HG03159 (cell line): ENCODE data around the gene EXOC3.
"Not testable (repeated sequence)": the region's sequence is repeated elsewhere in the genome, so short reads cannot be mapped to it uniquely, and the experiment has no call there.

ENCODE experiments used
- ATAC-seq: cut with Tn5 transposase; IDR thresholded peaks from one replicate; pipeline ENCODE4 v1.9.1; 2021; ENCODE audit warnings: mild to moderate bottlenecking, moderate library complexity; ENCODE audit not compliant: unreplicated experiment

EXOC3 gene

DNA sequence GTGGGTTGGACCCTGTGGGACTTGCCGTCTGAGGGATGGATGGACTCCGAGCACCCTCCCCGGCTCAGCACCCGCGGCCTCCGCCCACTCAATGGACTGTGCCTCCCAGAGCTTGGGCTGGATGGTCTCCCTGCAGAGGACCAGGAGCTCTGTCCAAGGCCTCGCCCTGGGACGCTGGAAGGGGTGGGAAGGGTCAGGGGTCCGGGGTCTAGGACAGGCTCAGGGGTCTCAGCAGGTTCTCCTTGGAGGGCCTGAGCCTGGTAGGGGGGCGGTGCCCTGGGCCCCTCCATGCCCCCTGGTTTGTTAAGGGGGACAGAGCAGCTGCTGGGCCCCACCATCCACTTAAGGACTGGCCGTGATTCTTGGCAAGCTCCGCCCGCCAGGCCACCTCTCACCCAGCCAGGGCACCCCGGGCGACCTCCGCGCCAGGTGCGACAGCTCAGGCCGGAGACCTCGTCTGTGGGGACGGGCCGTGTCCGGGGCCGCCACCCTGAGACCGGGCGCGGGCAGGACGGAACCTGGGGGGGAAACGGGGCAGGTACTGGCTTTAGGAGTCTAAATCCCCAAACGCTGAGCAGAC, 29.2 kb downstream of the EXOC3 start:
- ATAC-seq = peak; percentile 14

DNA sequence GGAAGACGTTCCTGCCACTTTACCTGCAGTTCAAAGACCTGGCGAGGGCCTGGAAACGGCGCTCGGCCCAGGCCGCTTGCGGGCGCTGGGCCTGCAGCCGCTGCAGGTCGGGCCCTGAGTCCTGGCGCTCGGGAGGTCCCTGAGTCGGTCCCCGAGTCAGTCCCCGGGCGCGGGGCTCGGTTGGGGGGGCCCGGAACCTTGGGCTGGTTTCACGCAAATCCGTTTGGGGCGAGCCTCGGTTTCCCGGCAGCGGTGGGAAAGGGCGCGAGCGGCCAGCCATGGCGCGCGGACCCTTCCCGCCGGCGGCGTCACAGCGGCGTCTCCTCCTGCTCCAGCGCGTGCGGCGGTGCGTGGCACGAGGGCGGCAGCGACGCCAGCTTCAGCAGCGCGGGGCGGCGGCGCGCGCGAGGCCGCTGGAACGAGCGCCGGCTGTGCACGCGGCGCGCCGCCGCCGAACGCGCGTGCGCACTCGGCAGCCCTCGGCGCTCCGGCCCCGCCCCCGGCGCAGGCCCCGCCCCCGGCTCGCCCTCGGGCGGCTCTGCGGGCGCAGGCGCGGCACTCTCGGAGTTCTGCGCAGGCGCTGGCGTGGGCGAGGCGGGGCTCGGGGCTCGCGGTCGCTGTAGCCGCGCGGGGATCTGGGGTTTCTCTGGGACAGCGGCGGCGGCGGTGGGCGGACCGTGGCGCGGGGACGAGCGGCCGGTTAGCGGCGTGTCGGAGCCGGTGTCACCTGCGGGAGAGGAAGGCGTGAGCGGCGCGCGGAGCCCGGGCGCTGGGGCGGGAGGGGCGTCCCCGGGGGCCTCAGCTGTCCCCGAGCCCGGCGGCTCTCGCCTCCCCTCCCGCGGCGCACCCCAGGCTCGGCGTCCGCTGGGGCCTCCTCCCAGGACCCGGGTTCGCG, 29.9 kb downstream of the EXOC3 start:
- peak; percentile 67 for ATAC-seq

- peak; percentile 32 for ATAC-seq
These were observed 30.7 kb downstream of the EXOC3 start for GRCh38 chr5:473551-474192.

GRCh38 chr5:474232-474839, 31.4 kb downstream of the EXOC3 start:
- ATAC-seq = not testable (repeated sequence)

DNA sequence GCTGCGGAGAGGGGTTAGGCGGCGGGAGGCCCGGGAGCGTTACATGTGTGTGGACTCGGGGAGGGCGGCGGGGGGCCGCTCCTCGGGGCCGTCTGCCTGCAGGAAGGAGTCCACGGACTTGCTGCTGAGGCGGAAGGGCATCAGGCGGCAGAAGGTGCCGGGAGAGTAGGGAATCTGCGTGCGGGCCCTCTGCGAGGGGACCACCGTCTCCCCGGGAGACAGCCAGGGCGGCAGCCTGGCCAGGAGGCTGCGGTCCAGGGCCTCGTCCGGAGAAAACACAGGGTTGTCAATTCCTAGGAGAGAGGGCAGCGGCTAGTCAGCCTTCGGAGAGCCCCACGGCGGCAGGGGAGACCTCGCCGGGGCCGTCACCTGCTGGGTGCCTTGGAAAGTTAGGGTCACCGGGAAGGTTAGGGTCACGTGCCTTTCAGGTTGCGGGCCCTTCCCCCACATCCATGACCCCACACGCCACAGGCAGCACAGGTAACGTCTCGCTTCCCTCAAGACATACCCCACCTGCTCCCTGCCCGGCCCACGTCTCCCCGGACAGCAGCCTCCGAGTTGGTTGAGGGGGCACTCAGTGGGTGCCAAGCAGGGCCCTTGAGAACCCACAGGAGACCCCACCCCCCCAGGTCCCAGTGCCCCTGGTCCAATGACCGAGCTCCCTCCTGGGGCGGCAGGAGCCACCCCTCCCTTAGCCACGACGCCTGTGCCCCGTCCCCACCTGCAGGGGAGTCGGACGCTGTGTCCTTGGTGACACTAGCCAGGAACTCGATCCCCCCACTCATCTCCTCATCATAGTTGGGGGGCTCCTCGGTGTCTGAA, 32.1 kb downstream of the EXOC3 start:
- no peak for ATAC-seq

DNA sequence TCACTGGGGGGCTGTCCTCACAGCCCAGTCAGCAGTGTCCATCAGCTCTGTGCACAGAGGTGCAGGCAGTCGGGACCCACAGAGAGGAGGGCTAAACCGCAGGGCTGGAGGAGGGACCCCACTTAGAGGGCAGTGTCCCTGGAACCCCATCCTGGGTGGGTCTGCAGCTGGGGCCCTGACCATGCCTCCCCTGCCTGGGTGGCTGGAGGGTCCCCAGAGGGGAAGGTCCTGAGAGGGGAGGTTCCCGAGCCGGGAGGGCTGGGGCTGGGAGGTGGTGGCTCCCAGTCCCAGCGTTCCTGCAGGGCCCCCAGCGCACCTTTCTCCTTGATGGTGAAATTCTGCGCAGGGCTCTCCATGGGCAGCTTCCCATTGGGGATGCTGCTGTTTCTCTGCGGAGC, 32.7 kb downstream of the EXOC3 start:
- ATAC-seq = no peak

GRCh38 chr5:476102-476813, 33.3 kb downstream of the EXOC3 start:
- no peak for ATAC-seq

DNA sequence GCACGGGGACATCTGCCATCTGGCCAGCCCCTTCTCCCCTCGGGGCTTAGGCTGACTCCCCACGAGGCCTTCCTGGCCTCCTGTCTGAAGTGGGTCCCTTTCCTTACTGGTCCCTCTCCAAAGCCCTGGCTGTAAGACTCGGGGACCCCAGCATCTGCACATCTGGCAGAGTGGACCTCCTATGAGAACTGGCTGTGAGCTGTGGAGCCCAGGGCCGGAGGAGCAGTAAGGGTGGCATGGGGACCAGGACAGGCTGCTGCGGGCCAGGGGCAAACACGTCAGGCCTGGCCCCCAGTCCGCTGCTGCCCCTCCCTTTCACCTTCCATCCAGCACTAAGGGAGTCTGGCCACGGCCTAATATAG, 33.8 kb downstream of the EXOC3 start:
- ATAC-seq = no peak

DNA sequence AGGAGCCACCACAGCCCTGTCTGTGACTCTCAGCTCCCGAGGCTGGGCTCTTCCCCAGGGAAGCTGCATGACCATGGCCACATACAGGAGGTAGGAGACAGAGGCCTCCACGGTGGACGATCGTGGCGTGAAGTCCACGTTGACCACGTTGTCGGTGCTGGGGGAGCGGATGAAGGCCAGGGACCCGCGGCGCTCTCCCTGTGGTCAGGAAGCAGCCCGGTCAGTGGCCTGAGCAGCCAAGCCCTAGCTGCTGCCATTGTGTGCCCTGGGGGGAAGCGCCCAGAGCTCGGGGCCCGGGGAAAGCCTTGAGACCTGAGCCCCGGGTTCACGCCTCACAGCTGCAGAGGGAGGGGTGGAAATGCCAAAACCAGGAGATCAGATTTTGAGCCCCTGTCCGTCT, 34.3 kb downstream of the EXOC3 start:
- ATAC-seq = no peak

DNA sequence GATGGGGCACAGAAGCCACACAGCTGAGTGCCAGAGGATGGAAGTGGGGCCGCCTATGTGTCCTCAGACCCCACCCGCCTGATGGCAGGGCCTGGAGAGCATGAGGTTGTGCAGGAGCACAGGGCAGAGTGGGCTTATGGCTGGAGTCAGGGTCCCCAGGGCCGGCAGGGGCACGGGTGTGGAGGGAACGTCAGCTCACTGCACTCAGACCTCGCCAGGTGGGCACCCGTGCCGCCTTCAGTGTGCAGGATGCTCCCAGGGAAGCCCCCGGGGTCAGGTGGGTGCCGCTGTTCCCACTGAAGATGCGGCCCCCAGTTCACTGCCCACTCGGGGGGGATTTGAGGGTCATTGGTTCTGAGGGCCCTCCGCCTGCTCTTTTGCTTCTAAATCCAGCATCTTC, 34.9 kb downstream of the EXOC3 start:
- no peak for ATAC-seq

DNA sequence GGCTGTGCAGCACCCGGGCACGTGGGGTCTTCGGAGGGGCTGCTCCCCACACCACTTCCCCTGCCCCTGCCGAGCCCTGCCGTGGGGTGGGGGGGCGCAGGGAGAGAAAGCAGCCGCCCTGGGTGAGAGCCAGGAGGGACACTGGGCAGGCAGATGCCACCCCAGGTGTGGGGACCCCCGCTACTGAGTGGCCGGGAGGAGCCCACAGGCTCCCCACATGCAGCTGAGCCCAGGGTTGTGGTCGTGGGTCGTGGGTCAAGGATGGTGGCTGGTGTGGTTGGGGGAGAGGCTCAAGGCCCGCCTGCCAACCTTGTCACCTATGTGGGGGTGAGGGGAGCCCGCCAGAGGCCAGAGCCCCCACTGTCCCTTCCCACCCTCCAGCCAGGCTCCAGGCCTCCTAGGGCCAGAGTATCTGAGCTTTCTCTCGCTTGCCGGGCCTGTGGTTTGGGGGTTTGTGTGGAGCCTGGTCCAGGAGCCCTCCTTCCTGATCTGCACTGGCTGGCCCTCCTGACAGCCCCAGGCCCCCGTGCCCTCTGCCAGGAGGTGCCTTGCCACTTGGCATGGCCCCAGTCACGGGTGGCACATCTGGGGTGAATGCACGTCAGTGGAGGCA, 35.5 kb downstream of the EXOC3 start:
- ATAC-seq = no peak

GRCh38 chr5:478982-479535, 36.1 kb downstream of the EXOC3 start:
- no peak for ATAC-seq

- ATAC-seq = no peak
These were observed 36.8 kb downstream of the EXOC3 start for GRCh38 chr5:479566-480319.

DNA sequence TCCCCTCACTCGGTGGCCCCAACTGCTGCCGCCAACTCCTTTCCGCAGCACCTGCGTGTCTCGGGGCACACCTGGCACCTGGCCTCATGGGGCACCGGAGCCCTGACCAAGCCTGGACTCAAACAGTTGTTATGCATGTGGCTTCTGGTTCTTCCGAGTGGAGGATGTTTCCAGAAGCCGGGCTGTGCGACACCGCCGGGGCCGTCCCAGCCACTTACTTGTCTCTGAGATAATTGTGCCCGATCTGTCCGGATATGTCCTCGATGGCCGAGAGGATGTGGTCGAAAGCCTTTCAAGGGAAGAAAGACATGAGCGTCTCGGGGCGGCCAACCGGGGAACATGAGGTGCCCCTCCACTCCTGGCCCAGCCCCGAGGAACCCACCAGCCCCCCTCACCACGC, 38.4 kb downstream of the EXOC3 start:
- no peak for ATAC-seq

GRCh38 chr5:482021-482420, 39.0 kb downstream of the EXOC3 start:
- no peak for ATAC-seq

- ATAC-seq = no peak
These were observed 39.5 kb downstream of the EXOC3 start for GRCh38 chr5:482506-482905.

- no peak for ATAC-seq
These were observed 40.0 kb downstream of the EXOC3 start for GRCh38 chr5:483011-483410.

DNA sequence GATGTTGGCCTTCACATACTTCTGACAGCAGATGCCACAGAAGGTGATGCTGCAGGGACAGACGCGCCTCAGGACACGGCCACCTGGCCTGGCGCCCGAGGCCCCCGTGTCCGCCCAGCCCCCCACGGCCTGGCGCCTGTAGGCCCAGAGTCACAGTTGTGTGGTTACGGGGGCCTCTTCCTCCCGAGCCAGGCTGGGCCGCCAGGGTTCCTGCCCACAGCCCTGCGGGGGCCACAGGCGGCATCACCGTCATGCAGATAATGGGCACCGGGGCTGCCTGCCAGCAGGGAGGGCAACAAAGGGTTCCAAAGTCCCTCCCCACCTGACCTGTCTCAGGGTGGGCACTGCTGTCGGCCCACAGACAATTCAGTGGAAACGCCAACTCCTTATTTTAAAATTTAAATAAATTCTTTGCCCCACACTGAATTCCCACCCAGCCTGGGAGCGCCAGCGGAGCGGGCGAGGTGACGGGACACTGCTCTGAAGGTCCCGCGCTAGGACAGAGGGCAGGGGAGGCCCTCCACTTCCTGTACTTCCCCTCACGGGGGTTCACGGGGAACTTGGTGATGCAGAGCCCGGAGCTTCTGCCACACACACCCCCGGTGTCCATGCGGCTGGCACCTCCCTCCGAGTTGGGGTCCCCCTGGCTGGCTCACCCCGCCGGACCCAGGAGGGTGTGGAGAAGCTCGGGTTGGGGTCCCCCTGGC, 40.6 kb downstream of the EXOC3 start:
- ATAC-seq = no peak
